HG02763 (cell line): Measurements from ENCODE around the gene CPEB3.
"Not testable (repeated sequence)": the region's sequence is repeated elsewhere in the genome, so short reads cannot be mapped to it uniquely, and the experiment has no call there.

Experiments used
- ATAC-seq: cut with Tn5 transposase; IDR thresholded peaks from one replicate; pipeline ENCODE4 v1.9.1; 2021; ENCODE audit warnings: mild to moderate bottlenecking, moderate library complexity; ENCODE audit not compliant: unreplicated experiment

Gene CPEB3

GRCh38 chr10:92052741-92053140, 238.1 kb downstream of the CPEB3 start:
- no peak for ATAC-seq

- ATAC-seq, result no peak
Measured at GRCh38 chr10:92052088-92052487, 238.8 kb downstream of the CPEB3 start.

- no peak for ATAC-seq
Measured at GRCh38 chr10:92047215-92047614, 243.7 kb downstream of the CPEB3 start.

GRCh38 chr10:92045641-92046106, 245.2 kb downstream of the CPEB3 start:
- no peak for ATAC-seq

- ATAC-seq, result no peak
Measured at GRCh38 chr10:92042541-92042940, 248.3 kb downstream of the CPEB3 start.

GRCh38 chr10:92038949-92039348, 251.9 kb downstream of the CPEB3 start:
- ATAC-seq, result no peak

GRCh38 chr10:92033070-92033469, 257.8 kb downstream of the CPEB3 start:
- not testable (repeated sequence) for ATAC-seq

- ATAC-seq, result no peak
Measured at GRCh38 chr10:92031580-92031979, 259.3 kb downstream of the CPEB3 start.

GRCh38 chr10:92027141-92027540, 263.7 kb downstream of the CPEB3 start:
- no peak for ATAC-seq

GRCh38 chr10:92025340-92025739, 265.5 kb downstream of the CPEB3 start:
- not testable (repeated sequence) for ATAC-seq

GRCh38 chr10:92024700-92025099, 266.2 kb downstream of the CPEB3 start:
- no peak for ATAC-seq

- ATAC-seq, result no peak
Measured at GRCh38 chr10:92014620-92015019, 276.3 kb downstream of the CPEB3 start.

GRCh38 chr10:92011560-92012214, 279.2 kb downstream of the CPEB3 start:
- no peak for ATAC-seq

GRCh38 chr10:92010047-92010735, 280.7 kb downstream of the CPEB3 start:
- ATAC-seq, result no peak

- ATAC-seq, result no peak
Measured at GRCh38 chr10:92009445-92009844, 281.4 kb downstream of the CPEB3 start.

GRCh38 chr10:92005978-92006377, 284.9 kb downstream of the CPEB3 start:
- ATAC-seq, result no peak

- no peak for ATAC-seq
Measured at GRCh38 chr10:92003258-92003657, 287.6 kb downstream of the CPEB3 start.

GRCh38 chr10:92001995-92002394, 288.9 kb downstream of the CPEB3 start:
- no peak for ATAC-seq

- ATAC-seq, result no peak
Measured at GRCh38 chr10:92001581-92001980, 289.3 kb downstream of the CPEB3 start.
